ENCODE measurements around the gene PON3.
"Not testable (repeated sequence)": the region's sequence is repeated elsewhere in the genome, so short reads cannot be mapped to it uniquely, and the experiment has no call there.

PON3 gene

DNA sequence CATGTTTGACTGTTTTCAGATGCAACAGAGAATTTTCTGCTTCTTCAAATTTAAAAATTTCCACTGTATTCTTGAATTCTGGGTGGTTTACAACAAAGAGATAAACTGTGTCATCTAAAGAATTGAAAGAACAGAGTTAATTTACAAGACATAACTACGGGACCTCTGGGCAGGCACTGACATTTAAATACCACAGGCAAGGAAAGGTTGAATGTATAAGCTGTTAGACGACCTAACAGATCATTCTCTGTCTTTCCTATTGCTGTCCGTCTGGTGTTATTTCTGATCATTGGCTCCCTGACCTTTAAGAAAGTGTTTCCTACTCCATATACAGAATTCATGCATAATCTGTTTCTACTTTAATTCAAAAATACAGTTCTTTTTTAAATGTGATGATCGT, 15.5 kb upstream of the PON3 start:
- DNase-seq (ENCODE audit: low spot score), result no peak

DNA sequence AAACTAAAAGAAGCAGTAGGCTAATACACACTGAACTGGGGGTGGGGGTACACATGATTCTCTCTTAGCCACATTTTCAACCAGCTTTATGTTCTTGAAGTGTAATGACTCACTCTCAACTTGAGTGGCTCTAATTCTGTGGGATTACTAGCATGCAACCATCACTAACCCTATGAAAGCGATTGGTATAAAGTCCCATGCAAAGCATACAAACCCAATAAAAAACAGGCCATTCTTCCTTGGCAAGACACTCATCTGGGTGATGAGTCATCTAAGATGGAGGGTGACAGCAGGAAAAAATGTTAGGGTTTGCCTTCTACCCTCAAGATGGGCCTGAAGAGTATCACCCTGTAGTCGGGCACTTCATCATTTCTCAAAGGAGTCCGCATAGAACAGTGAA, 14.9 kb upstream of the PON3 start:
- no peak for DNase-seq (ENCODE audit: low spot score)

DNA sequence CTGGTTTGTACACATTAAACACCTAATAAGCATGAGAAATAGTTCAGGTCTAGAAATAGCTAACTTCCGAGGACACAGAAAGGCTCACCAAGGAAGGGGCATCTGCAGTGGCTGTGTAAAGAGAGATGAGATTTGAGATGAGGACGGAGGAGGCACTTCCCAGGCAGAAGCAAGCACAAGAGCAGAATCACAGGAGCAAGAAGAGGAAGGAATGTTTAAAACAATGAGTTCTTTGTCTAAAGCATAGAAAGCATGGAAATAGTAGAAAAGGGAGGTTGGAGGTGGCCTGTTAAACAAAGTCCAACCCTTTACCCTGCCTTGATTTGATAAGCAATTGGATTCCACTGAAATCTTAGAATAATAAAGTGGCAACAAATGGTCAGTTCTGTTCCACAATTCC, 11.6 kb upstream of the PON3 start:
- no peak for DNase-seq (ENCODE audit: low spot score)

DNA sequence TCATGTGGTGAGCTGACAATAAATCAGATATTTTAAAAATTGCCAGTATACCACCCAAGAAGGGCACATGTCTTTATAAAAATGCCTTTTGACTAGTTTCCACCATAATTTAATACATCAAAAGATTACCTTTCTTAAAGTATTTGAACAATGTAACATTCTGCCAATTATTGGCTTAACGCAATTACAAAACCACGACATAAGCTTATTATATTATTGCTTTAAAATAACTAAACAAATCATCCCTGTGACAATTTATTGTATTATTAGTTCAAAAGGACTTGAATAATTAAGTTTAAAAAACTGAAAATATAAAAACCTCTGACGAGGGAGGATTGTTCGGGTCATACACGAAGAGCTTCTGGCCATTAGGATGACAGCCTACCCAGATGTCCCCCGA, 9.6 kb upstream of the PON3 start:
- no peak for DNase-seq (ENCODE audit: low spot score)

DNA sequence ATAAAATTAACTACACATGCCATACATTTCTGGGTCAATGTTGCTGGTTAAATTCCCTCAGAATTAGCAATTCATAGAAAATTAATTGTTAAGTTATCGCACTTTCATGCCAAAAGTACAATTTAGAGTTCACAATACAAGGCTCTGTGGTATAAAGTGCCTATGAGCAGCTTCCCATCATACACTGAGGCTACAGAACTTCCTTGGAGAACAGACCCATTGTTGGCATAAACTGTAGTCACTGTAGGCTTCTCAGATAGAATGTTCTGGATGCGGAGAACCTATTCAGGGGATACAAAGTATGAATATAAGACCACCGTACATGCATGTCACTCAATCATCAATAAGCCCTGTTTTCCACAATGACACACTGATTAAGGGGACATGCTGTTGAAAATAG, 9.0 kb upstream of the PON3 start:
- no peak for DNase-seq (ENCODE audit: low spot score)

DNA sequence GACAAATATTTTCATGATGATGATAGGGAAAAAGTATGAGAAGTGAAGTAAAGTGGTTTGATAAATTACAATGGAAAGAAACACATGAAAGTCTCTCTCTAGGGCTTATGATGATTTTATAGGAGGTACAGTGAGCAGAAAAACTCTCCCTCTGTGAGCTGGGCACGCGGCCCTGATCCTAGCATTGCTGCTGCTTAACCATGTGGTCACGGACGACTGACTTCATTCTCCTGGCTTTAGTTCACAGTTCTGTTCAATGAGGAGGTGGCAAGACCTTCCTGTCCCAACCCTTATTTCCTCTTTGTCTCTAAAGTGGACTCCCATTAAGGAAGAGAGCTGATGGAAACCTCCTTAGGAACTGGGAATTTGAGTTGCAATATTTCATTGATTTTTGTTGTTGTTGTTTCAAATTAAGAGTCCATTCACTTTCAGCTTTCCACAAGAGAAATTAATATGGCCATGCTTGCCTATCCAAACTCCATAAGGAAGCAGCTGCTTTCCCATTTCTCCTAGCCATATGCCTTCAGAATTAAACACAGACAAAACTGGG, 8.2 kb upstream of the PON3 start:
- no peak for DNase-seq (ENCODE audit: low spot score)

DNA sequence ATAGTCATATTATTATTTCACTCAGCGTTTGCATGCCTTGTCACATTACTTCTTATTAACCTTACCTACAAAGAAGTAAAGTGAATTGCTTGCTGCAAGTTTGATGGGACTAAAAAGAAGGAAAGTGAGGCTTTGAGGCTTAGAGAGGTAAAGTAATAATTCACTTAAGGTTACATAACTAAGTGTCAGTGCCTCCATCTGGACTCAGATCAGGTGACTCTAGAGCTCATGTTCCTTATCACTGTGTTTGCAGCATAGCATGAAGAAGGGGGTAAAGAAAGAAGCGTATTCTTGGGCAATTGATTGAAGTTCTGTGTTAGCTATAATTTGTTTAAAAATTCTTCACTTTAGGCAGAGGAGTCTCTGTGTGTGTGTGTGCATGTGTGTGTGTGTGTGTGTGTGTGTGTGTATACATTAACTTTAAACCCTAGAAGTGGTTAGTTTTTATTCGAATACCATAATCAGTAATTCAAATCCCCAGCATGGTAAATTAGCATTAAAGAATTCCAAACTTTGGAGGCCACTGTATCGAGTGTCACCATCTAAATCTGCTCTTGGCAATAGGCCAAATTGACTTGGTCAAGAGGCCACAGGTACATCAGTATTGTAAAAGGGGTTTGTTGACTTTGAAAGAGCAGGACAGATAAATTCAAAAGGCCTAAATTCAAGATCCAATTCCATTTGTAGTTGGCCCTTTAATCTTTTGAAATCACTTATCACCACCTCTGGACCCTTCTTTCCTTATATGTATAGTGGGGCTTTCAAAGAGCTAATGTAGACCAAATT, 2.2 kb upstream of the PON3 start:
- DNase-seq (ENCODE audit: low spot score), result no peak

DNA sequence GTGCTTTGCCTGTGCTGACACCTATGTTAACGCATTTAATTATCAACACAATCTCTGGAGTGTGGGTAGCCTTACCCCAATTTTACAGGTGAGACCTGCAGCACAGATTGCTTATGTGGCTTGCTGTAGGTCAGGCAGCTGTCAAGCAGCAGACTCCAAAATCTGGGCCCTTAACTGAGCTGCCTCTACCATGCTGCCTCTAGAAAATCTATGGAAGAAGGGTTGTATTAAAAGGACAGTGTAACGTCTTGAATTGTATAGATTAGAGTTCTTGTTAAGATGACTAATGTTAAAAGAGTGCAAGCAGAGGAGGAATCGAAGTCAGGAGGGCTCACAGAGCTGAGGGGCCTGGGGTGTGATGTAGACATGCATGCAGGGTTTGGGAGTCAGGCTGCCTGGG, 1.2 kb upstream of the PON3 start:
- no peak for DNase-seq (ENCODE audit: low spot score)

DNA sequence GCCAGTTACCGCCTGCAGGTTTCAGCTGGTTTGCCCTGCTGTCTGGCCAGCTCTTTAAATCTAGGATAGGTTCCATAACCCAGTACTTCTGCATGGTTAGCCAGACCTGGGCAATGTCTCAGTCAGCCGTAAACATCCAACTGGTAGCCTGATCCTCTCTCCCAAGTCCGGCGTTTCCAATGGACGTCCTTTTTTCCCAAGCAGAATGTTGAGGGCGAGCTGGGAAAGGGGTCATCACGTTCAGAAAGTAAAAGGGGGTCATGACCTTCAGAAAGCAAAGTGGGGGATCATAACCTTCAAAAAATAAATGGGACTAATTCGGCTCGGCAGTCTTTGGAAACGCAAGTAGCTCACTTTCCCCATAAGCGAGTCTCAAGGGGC, 430 bp downstream of the PON3 start:
- no peak for DNase-seq (ENCODE audit: low spot score)

DNA sequence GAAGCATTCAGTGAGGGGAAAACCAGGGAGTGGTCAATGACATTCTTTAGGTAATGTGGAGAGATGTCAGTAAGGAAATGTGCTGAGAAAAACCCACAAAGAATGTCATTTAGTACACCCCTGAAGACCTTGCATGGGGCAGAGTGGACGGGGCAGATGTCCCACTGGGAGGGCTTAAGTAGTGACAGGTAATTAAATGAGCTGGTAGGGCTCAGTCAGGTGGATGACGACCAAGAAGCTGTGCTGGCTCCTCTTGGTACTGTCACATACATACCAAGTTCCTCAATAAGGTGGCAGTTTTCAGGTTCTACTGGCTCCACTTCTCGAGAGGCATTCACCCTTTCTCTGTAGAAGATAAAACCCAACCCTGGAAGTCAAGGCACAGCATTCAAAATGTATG, 1.8 kb downstream of the PON3 start:
- no peak for DNase-seq (ENCODE audit: low spot score)

DNA sequence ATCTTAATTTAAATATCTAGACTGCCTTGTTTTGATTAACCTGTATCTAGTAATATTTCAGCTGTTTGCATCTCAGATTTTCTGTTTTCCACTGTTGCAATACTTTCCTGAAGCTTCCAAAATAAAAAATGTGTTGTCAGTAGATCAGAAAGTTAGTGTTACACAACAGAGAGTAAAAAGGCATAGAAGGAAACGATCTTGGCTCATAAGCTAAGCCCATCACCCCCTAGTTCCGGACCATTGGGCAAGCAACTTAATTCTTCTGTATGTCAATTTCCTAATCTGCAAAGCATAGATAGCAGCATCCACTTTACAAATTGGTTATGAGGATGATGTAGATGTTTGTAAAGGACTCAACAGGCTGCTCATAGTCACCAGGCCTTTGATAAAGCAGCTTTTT, 4.4 kb downstream of the PON3 start:
- no peak for DNase-seq (ENCODE audit: low spot score)

DNA sequence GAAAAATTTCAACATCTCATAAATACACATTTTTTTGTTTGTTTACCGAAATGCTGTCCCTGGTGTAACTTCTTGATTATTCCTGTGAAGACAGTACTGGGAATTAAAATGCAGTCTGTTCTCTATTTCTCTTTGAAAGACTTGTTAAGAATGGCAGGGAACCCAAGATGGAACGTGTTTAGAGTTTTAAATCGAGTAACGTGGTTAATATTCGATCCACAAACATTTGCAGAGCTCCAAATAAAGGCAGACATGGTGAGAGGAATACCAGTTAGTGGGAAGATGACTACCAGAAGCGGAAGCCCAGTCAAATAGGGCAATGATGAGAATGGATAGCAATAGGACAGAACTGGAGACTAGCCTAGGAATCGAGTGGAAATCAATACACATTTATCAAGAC, 6.7 kb downstream of the PON3 start:
- no peak for DNase-seq (ENCODE audit: low spot score)

DNA sequence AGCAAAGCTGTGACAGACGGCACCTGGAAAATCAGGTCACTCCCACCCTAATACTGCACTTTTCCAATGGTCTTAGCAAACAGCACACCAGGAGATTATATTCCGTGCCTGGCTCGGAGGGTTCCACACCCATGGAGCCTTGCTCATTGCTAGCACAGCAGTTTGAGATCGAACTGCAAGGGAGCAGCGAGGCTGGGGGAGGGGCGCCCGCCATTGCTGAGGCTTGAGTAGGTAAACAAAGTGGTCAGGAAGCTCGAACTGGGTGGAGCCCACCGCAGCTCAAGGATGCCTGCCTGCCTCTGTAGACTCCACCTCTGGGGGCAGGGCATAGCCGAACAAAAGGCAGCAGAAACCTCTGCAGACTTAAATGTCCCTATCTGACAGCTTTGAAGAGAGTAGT, 16.7 kb downstream of the PON3 start:
- DNase-seq (ENCODE audit: low spot score), result not testable (repeated sequence)

DNA sequence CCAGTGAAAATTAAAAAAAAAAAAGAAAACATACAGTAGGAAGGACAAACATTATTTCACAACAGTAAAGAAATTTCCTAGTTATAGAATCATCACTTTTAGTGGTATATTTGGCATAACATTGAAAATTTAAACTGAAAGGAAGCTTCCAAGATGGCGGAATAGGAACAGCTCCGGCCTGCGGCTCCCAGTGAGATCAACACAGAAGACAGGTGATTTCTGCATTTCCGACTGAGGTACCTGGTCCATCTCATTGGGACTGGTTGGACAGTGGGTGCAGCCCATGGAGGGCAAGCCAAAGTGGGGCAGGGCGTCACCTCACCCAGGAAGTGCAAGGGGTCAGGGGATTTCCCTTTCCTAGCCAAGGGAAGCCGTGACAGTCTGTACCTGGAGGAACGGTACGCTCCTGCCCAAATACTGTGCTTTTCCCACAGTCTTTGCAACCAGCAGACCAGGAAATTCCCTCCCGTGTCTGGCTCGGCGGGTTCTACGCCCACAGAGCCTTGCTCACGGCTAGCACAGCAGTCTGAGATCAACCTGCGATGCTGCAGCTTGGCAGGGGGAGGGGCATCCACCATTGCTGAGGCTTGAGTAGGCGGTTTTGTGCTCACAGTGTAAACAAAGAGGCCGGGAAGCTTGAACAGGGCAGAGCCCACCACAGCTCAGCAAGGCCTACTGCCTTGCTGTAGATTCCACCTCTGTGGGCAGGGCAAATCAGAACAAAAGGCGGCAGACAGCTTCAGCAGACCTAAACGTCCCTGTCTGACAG, 19.4 kb downstream of the PON3 start:
- DNase-seq (ENCODE audit: low spot score), result no peak

DNA sequence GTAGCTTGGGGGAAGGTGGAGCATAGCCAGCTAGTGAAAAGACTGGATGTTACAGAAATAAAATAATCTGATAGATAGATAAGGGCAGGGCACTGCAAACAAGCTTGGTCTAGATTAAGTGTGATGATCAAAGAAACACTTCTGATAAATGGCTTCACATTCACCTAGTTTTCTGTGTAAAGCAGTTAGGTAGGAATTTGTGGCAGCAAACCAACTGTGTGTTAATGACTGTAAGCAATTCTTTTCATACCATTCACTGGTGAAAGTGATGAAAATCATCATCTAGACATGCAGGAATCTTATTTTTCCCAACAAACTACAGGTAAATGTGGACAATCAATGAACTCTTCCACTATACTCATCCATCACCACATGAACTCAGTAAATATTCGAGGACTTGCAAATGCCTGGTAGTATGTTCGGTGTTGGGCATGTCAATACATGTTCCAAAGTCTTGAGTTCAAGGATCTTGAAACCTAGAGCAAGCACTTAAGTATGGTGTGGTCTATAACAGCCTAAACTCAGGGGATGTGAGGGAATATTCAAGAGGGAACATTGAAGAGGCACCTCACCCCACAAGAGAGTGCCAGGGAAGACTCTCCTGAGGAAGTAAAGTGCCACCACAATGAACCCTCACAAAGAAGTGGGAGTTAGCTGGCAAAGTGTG, 20.5 kb downstream of the PON3 start:
- no peak for DNase-seq (ENCODE audit: low spot score)

DNA sequence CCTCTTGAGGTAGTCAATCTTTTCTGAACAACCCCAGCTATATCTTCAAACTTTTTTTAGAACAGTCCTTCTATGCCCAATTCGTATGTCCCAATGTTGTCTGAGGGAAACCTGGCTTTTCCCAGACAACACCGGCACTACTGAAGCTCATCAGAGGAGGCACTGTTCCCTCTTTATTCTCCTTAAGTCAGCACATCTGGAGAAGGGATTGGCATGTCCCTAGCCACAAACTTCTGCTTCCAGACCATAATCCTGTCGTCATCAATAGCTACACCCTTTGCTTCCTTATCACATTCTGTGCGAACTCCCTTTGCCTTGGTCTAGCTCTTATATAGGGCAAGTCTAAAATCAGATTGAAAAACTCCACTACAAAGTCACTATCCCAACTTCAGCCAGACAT, 22.9 kb downstream of the PON3 start:
- no peak for DNase-seq (ENCODE audit: low spot score)

DNA sequence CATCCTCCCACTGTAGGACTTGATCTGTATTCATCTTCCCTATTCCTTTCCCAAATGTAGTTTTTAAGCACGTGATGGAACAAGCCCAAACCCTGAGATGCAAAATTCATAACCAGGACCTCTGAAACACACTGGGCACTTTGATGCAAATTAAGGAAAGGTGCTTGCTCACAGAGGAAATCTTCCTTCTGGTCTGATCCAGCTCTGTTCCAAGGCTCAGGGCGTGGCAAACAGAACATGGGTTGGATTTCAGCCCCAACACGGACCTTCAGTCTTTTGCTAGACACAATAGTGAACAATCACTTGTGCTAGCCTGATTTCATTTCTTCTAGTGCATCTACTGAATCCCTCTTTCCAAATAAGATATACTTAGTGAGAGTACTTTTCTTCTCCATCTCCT, 27.9 kb downstream of the PON3 start:
- DNase-seq (ENCODE audit: low spot score), result no peak

DNA sequence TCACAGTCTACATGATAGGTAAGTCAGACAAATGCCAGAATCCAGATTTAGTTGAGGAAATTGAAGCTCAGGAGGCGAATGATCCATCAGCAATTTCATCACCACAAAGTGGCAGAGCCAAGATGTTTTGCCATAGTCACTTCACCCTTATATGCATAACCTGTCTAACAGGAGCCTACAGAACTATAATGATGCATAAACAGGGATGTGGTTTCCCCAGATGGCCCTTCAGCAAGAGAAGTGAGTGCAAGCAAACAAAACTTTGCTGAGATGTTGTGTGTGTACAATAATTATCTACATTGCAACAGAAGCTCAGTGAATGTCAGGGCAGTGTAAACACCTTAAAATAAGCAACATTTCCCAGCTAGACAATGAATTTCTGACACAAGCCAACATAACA, 28.6 kb downstream of the PON3 start:
- DNase-seq (ENCODE audit: low spot score), result no peak

DNA sequence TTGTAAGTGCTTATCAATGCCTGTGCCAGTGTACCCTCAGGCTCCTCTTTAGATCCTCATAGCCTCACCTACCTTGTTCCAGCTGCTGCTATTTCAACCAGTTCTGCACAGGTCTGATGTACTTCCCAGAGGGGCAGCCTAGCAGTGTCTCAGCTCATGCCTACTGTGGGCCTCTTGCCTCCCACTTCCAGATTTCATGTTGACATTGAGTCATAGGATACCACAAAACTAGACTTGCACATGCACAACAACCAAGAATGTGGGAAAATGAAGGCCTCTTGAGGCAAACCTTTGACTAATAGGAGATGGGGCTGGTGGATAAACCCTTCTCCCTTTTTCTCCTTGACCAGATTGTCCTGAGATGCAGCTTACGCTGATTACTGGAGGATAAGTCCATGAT, 31.0 kb downstream of the PON3 start:
- no peak for DNase-seq (ENCODE audit: low spot score)

DNA sequence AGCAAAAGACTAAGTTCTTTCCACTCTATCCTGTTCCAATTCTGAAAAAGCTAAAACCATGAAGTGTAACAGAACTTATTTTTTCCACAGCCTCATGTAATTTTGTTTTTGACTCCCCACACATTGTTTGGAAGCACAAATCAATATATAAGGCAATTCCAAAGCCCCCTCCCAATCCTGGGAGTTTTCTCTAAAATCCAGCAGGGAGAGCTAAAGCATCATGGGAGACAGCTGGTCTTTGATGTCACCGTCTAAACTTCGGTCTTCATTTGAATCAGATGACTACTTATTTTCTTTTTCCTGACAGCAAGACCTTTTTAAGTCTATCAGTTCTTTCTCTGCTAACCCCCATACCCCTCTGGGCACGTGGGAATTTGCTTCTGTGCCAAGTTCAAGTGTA, 38.6 kb downstream of the PON3 start:
- no peak for DNase-seq (ENCODE audit: low spot score)

DNA sequence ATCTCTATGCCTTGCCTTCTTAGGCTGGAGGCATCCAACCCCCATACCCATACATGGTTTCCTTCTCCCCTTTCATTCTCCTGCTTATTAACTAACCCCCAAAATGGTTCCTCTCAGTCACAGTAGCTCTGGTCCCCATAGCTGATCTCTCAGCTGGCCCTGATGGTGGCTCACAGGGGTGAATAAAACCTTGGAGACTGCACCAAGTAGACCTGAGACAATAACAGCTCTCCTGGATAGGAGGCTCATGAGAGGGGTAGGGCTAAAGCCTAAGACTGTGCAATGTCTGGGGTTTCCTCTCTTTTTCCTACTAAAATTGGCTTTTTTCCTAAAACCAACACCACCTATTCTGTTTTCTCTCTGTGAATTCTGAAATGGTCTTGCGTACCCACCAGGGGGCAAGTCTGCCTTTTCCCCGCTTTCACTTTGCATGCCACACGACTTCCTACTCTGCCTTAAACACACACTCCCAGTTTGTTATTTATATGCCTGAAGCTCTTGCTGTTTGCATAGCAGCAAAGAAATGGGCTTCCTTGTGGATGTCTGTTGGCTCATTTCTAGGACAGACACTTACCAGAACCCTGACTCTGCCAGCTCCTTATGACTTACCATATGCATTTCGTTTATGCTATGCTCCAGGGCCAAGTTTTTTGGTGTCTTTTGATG, 53.4 kb downstream of the PON3 start:
- no peak for DNase-seq (ENCODE audit: low spot score)

DNA sequence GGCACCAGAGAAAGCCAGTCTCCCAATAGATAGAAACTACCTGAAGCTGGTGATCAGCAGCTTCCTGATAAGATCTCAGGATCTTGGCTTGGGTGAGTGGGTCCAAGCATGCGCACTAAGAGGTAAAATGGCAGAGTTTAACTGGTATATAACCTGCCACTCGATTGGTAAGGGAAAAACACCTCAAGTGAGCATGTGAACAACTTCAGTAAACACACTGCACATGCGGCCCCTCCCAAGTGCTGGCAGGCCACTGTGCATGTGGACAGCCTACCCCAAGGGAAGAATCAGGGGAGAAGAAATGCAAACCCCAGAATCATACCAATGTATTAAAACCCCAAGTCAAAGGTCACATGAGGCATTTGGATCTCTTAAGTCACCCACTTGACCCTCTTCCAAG, 54.1 kb downstream of the PON3 start:
- DNase-seq (ENCODE audit: low spot score), result no peak

DNA sequence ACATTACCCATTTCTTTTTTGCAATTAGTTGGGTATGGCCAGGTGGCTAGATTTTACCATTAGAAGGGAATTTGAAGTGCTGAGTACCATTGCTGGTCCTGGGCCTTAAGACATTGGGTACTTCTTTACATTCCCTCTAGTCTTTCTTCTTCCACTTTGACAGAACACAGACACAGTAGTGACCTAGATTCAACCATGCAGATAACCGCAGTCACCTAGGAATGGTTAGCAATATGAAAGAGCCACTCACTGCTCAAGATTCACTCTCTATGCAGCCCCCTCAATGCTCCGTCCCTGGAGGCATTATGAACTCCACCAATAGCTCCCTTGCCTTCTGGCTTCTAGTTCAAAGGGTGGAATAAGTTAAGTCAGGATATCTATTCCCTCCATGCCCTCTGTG, 55.7 kb downstream of the PON3 start:
- DNase-seq (ENCODE audit: low spot score), result no peak

All from CD4-positive, alpha-beta T cell treated with Interleukin-15 for 4 hours (primary cell).